A673 (cell line): ENCODE data around the gene CLEC4G.

Experiments used
- CTCF ChIP-seq: fragments of 300-800, 200-600 bp; sonication (generic); conservative IDR thresholded peaks from 2 replicates; pipeline ENCODE4 v1.5.1; 2017; ENCODE audit warnings: low read depth, mild to moderate bottlenecking, antibody characterized with exemption, low read length, moderate library complexity, mixed read lengths
- EZH2 ChIP-seq: fragments of 200-600 bp; sonication (generic); IDR thresholded peaks from 2 replicates; pipeline ENCODE4 v1.6.1; 2017; ENCODE audit warnings: borderline replicate concordance, low read depth, mild to moderate bottlenecking, mixed read lengths, antibody characterized with exemption, low read length; ENCODE audit not compliant: poor library complexity, severe bottlenecking

GRCh38 chr19:7778081-7778480, 46.2 kb upstream of the CLEC4G start:
- TF ChIP-seq CTCF (no peak), EZH2 (no peak)
